K562 (cell line): Measurements from ENCODE around the gene AKT1. TPM values are rescaled to one million over a fixed set of nuclear protein-coding genes. Genes with fewer than 3 reads are reported as not detected.

Source experiments
- ATAC-seq: fragments of 200-7000 bp; cut with Tn5 transposase; 3 replicates; pipeline ENCODE4 v1.9.1; 2020; ENCODE audit warnings: moderate library complexity
- BruUV-seq: library from RNA; stranded (reverse); fragments of 400-500 nt; replicated peaks from 2 replicates; lab custom pipeline; 2021; lab: Mats Ljungman, UMichigan
- CTCF ChIA-PET: fragments of 300-600 bp; formaldehyde crosslinking; extraction: SDS; loops from one replicate; lab custom pipeline; 2021; ENCODE audit warnings: low intra/inter-chr PET ratio; lab: Yijun Ruan, JAX
- POLR2A ChIA-PET: fragments of 300-600, 350-650 bp; sonication (Branson Sonifier 250); formaldehyde crosslinking; extraction: SDS; loops from one replicate; lab custom pipeline; 2021; ENCODE audit warnings: antibody characterized with exemption, inconsistent platforms; lab: Yijun Ruan, JAX
- DNase-seq, 4 experiments: peaks; one replicate each; pipeline versions ENCODE4 v3.0.0 to v3.0.0-alpha.2; 2011 to 2018; ENCODE audit warnings: low spot score in 3 of 4, mixed read lengths in 3 of 4; ENCODE audit errors: extremely low read depth in 1 of 4
- FAIRE-seq: peaks from 2 replicates; lab custom pipeline; 2011; peaks lifted over from hg19 to GRCh38; lab: Jason Lieb, UNC
- H2AFZ ChIP-seq: 2 replicates; pipeline ENCODE4 v1.6.0; 2011; ENCODE audit warnings: low read depth, low read length, control low read depth, inconsistent platforms
- H3K27ac ChIP-seq: fragments of 200-600 bp; 3 replicates; pipeline ENCODE4 v1.8.0; 2011; ENCODE audit warnings: low read depth, mild to moderate bottlenecking, control low read depth, inconsistent platforms, low read length, moderate library complexity, mixed read lengths; ENCODE audit errors: extremely low read depth
- H3K27me3 ChIP-seq, 2 experiments: fragments of 300-600 bp in 1 of 2; 2 replicates in 1 of 2; 3 replicates in 1 of 2; pipeline versions ENCODE4 v1.6.0 to v1.8.0; 2011; ENCODE audit warnings: inconsistent platforms in 2 of 2, low read length in 2 of 2, mild to moderate bottlenecking in 1 of 2, mixed read lengths in 1 of 2, moderate library complexity in 1 of 2; ENCODE audit not compliant: control insufficient read depth in 2 of 2, insufficient read depth in 2 of 2
- H3K36me3 ChIP-seq: fragments of 300-600 bp; 3 replicates; pipeline ENCODE4 v1.8.0; 2011; ENCODE audit warnings: mild to moderate bottlenecking, low read length, inconsistent platforms; ENCODE audit not compliant: control insufficient read depth, insufficient read depth
- H3K4me1 ChIP-seq, 2 experiments: fragments of 200-600 bp in 1 of 2; replicated peaks in 1 of 2; 2 replicates in 1 of 2; 3 replicates in 1 of 2; pipeline versions ENCODE4 v1.5.1 to v1.8.0; 2011; ENCODE audit warnings: inconsistent platforms in 2 of 2, low read length in 2 of 2, mild to moderate bottlenecking in 1 of 2, mixed read lengths in 1 of 2, moderate library complexity in 1 of 2; ENCODE audit not compliant: control insufficient read depth in 2 of 2, insufficient read depth in 2 of 2
- H3K4me2 ChIP-seq: 2 replicates; pipeline ENCODE4 v1.6.1; 2011; ENCODE audit warnings: low read length, control low read depth, inconsistent platforms, mixed read lengths; ENCODE audit not compliant: insufficient read depth
- H3K4me3 ChIP-seq: fragments of 200-600 bp; sonication (generic), shearing (Covaris generic); 2 replicates; pipeline ENCODE4 v1.5.1; 2016; ENCODE audit warnings: control low read depth, inconsistent platforms
- H3K79me2 ChIP-seq: fragments of 200-600 bp; 3 replicates; pipeline ENCODE4 v1.8.0; 2011; ENCODE audit warnings: low read length, inconsistent platforms; ENCODE audit not compliant: control insufficient read depth, insufficient read depth
- H3K9ac ChIP-seq, 2 experiments: 2 replicates each; pipeline versions ENCODE4 v1.6.0 to v1.6.1; 2011; ENCODE audit warnings: low read depth in 2 of 2, low read length in 2 of 2, control low read depth in 1 of 2, inconsistent platforms in 1 of 2, mild to moderate bottlenecking in 1 of 2, mixed read lengths in 1 of 2; ENCODE audit not compliant: insufficient read depth in 1 of 2
- H3K9me1 ChIP-seq: one replicate; pipeline ENCODE4 v1.6.0; 2011; ENCODE audit warnings: inconsistent platforms, mild to moderate bottlenecking, low read length, moderate library complexity; ENCODE audit not compliant: control insufficient read depth, insufficient read depth
- H3K9me3 ChIP-seq: replicated peaks from 2 replicates; pipeline ENCODE4 v1.5.1; 2011; ENCODE audit warnings: low read depth, low read length, inconsistent platforms; ENCODE audit not compliant: control insufficient read depth, insufficient read depth
- H4K20me1 ChIP-seq: replicated peaks from 2 replicates; pipeline ENCODE4 v1.6.1; 2011; ENCODE audit warnings: low read length, inconsistent platforms, mixed read lengths; ENCODE audit not compliant: control insufficient read depth, insufficient read depth
- ADNP ChIP-seq: fragments of 200-800 bp; sonication (Bioruptor generic); IDR thresholded peaks from 2 replicates; pipeline ENCODE4 v1.6.1; 2016; ENCODE audit warnings: missing genetic modification characterization, missing compliant biosample characterization
- EWSR1 ChIP-seq: fragments of 450-650 bp; IDR thresholded peaks from 2 replicates; pipeline ENCODE4 v1.6.1; 2018; ENCODE audit warnings: borderline replicate concordance, mild to moderate bottlenecking, low read depth, moderate library complexity; ENCODE audit not compliant: partially characterized antibody
- HCFC1 ChIP-seq: IDR thresholded peaks from 2 replicates; pipeline ENCODE4 v1.6.1; 2012; ENCODE audit warnings: low read depth, low read length, improper control_type of control experiment
- HINFP ChIP-seq: fragments of 450-650 bp; conservative IDR thresholded peaks from 2 replicates; pipeline ENCODE4 v1.6.1; 2016; ENCODE audit warnings: missing genetic modification characterization, low read depth, mild to moderate bottlenecking, control low read depth, missing compliant biosample characterization
- NR2F6 ChIP-seq: fragments of 450-650 bp; formaldehyde crosslinking; IDR thresholded peaks from 2 replicates; pipeline ENCODE4 v1.4.0; 2020; ENCODE audit warnings: mild to moderate bottlenecking
- PURB ChIP-seq: sonication (generic); formaldehyde crosslinking; IDR thresholded peaks from 2 replicates; pipeline ENCODE4 v1.9.0; 2021; ENCODE audit warnings: low read depth, mild to moderate bottlenecking, missing genetic modification reagents
- SETDB1 ChIP-seq: IDR thresholded peaks from one replicate; pipeline ENCODE4 v1.6.1; 2012; ENCODE audit warnings: low read length, control low read depth, inconsistent platforms
- TEAD2 ChIP-seq: fragments of 450-650 bp; IDR thresholded peaks from 2 replicates; pipeline ENCODE4 v1.6.1; 2016; ENCODE audit warnings: missing genetic modification characterization, control low read depth, missing compliant biosample characterization
- TSHZ1 ChIP-seq: fragments of 250-450 bp; sonication (Bioruptor Pico); IDR thresholded peaks from 2 replicates; pipeline ENCODE4 v1.4.0; 2020; ENCODE audit warnings: mild to moderate bottlenecking, moderate library complexity
- ZBTB49 ChIP-seq: sonication (generic); formaldehyde crosslinking; IDR thresholded peaks from 2 replicates; pipeline ENCODE4 v1.8.0; 2022; ENCODE audit warnings: missing genetic modification reagents, mild to moderate bottlenecking, borderline replicate concordance
- ZC3H8 ChIP-seq: fragments of 450-650 bp; IDR thresholded peaks from 2 replicates; pipeline ENCODE4 v1.6.1; 2017
- WGBS: fragments of 100-300 bp; shearing (Covaris generic); methylation state at CpG from one replicate; pipeline ENCODE4 v1.1.6; 2016; ENCODE audit warnings: low coverage, mixed read lengths; ENCODE audit not compliant: insufficient coverage; ENCODE audit errors: missing lambda C conversion rate; 5-methylcytosine and 5-hydroxymethylcytosine counted together
- in situ Hi-C: fragments of 300-500 bp; cut with MboI; formaldehyde crosslinking; loops from 4 replicates; pipeline ENCODE4 v1.15.0; 2018; ENCODE audit warnings: inconsistent platforms, mixed read lengths
- intact Hi-C: fragments of 100-400 bp; cut with micrococcal nuclease; formaldehyde crosslinking; loops from 2 replicates; pipeline ENCODE4 v1.14.2; 2022
- polyA plus RNA-seq, 8 experiments: library from polyadenylated mRNA; depleted of rRNA in 4 of 8; stranded (reverse) in 5 of 8; unstranded in 3 of 8; fragments of >200 nt; fragmentation: Nextera tagmentation in 2 of 8; fragmentation: Illumina TruSeq in 1 of 8; extraction: Ambion mirVana in 2 of 8; extraction: Trizol in 1 of 8; gene quantifications; 2 replicates each; pipeline versions ENCODE4 v1.2.1 to v1.2.3, GENCODE V29; 2011 to 2014; ENCODE audit warnings: inconsistent platforms in 1 of 8, missing spikeins in 1 of 8
- total RNA-seq, 7 experiments: library from RNA; depleted of rRNA in 6 of 7; stranded (reverse); fragments of >200 nt in 6 of 7; fragmentation: Illumina TruSeq in 2 of 7; extraction: Trizol in 2 of 7; gene quantifications; 2 replicates each; pipeline versions ENCODE4 v1.2.1 to v1.2.3, GENCODE V29; 2011 to 2021; ENCODE audit warnings: low replicate concordance in 1 of 7
- TF ChIP-seq, protein P1 (sequence below), 2 experiments: fragments of 450-650 bp in 1 of 2; sonication (generic) in 1 of 2; formaldehyde crosslinking; conservative IDR thresholded peaks; 2 replicates each; pipeline versions ENCODE4 v1.4.0 to v1.8.1; 2020 to 2022; ENCODE audit warnings: mild to moderate bottlenecking in 1 of 2, missing genetic modification reagents in 1 of 2

The AKT1 gene
- total and polyA plus RNA-seq, 9 of the 15 experiments (the other 6 are each of a cell fraction or from before 2014, with no cell fraction given) = 0.49 to 132 (median 75.1) TPM

GRCh38 chr14:104777808-104778249, 17.7 kb downstream of the AKT1 start:
- Histone ChIP-seq H3K4me3 (no peak overlapping the region), H4K20me1 (no peaks in the 10 kb centered on the region), H3K36me3 (peaks cover 58% of the 10 kb centered on the region; the same call in 1 of the 3 replicates), H3K9me1 (no peaks in the 10 kb centered on the region), H2AFZ (no peak overlapping the region), H3K27me3 (no peaks in the 10 kb centered on the region), H3K9me3 (no peaks in the 10 kb centered on the region), H3K4me2 (no peak overlapping the region), H3K4me1 (peaks cover 0 to 55% of the 10 kb centered on the region in 2 experiments; a peak in 2 of 5 replicates), H3K79me2 (no peaks in the 10 kb centered on the region), H3K9ac (peak overlapping the region in 1 of 2 experiments; percentile 9; a peak in 1 of 4 replicates), H3K27ac (no peak overlapping the region)
- BruUV-seq = no TSS peak
- FAIRE-seq (no peak), DNase-seq (no peak), ATAC-seq (no peak)
- ChIA-PET POLR2A (no interaction called here), CTCF (no interaction called here)
- in situ Hi-C loops (no loop called here), intact Hi-C loops (no loop called here)
- WGBS = 85% methylated on average over 10 of the region's 15 CpGs
- TF ChIP-seq NR2F6 = no peak
- no peak for TF ChIP-seq ZC3H8
- no peak for TF ChIP-seq ZBTB49
- no peak for TF ChIP-seq TEAD2 (tag)
- TF ChIP-seq TSHZ1 (CRISPR knock-in tag) = no peak
- no peak for TF ChIP-seq EWSR1
- TF ChIP-seq ADNP (tag) = no peak
- TF ChIP-seq SETDB1 = no peak
- no peak for TF ChIP-seq HCFC1
- TF ChIP-seq, protein P1, sequence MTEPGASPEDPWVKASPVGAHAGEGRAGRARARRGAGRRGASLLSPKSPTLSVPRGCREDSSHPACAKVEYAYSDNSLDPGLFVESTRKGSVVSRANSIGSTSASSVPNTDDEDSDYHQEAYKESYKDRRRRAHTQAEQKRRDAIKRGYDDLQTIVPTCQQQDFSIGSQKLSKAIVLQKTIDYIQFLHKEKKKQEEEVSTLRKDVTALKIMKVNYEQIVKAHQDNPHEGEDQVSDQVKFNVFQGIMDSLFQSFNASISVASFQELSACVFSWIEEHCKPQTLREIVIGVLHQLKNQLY (CRISPR knock-in tag; conservative IDR thresholded peaks at IDR 0.05) = no peak
- TF ChIP-seq PURB = no peak
- no peak for TF ChIP-seq HINFP
